ENCODE data around the gene PLIN4.

PLIN4 gene

GRCh38 chr19:4488496-4488895 lies 29.8 kb downstream of the PLIN4 start:
- DNase-seq (ENCODE audit: low read depth): no peak

GRCh38 chr19:4487572-4487971 lies 30.7 kb downstream of the PLIN4 start:
- no peak for DNase-seq (ENCODE audit: low read depth)

- DNase-seq (ENCODE audit: low read depth): no peak
These were observed 34.9 kb downstream of the PLIN4 start for GRCh38 chr19:4483385-4483784.

GRCh38 chr19:4482721-4483364 lies 35.4 kb downstream of the PLIN4 start:
- no peak for DNase-seq (ENCODE audit: low read depth)

- DNase-seq (ENCODE audit: low read depth): no peak
These were observed 41.1 kb downstream of the PLIN4 start for GRCh38 chr19:4477034-4477801.

GRCh38 chr19:4474514-4475022 lies 43.7 kb downstream of the PLIN4 start:
- DNase-seq (ENCODE audit: low read depth): no peak

GRCh38 chr19:4473763-4474513 lies 44.3 kb downstream of the PLIN4 start:
- no peak for DNase-seq (ENCODE audit: low read depth)

GRCh38 chr19:4473011-4473762 lies 45.1 kb downstream of the PLIN4 start:
- no peak for DNase-seq (ENCODE audit: low read depth)

GRCh38 chr19:4472174-4472974 lies 45.9 kb downstream of the PLIN4 start, which contains the start of gene HDGFL2:
Gene HDGFL2, plus strand, starts transcription at chr19:4472297. Its CDS starts 54 bp downstream, at chr19:4472351.
- DNase-seq (ENCODE audit: low read depth): no peak

GRCh38 chr19:4471403-4472173 lies 46.7 kb downstream of the PLIN4 start:
- peak; percentile 100 for DNase-seq (ENCODE audit: low read depth)

- DNase-seq (ENCODE audit: low read depth): no peak
These were observed 50.5 kb downstream of the PLIN4 start for GRCh38 chr19:4467835-4468234.

- DNase-seq (ENCODE audit: low read depth): no peak
These were observed 53.3 kb downstream of the PLIN4 start for GRCh38 chr19:4464815-4465581.

GRCh38 chr19:4457654-4458395 lies 60.5 kb downstream of the PLIN4 start, which contains the start of gene UBXN6:
Gene UBXN6, minus strand, starts transcription at chr19:4457794. Its CDS starts 97 bp downstream, at chr19:4457697.
- peak; percentile 95 for DNase-seq (ENCODE audit: low read depth)

- peak; percentile 21 for DNase-seq (ENCODE audit: low read depth)
These were observed 61.2 kb downstream of the PLIN4 start for GRCh38 chr19:4456843-4457653.

- peak; percentile 52 for DNase-seq (ENCODE audit: low read depth)
These were observed 61.8 kb downstream of the PLIN4 start for GRCh38 chr19:4456476-4456842.

GRCh38 chr19:4455719-4456475 lies 62.4 kb downstream of the PLIN4 start:
- peak; percentile 62 for DNase-seq (ENCODE audit: low read depth)

Measured in GM04504 (cell line).